Upper lobe of left lung (tissue), 6 donors: ENCODE measurements around the gene ZBTB8OS. TPM values are rescaled to one million over a fixed set of nuclear protein-coding genes. Genes with fewer than 3 reads are reported as not detected.
A peak's percentile ranks its signal among the peaks of the same experiment; 100 is the strongest.

Source experiments
- ATAC-seq, 2 donors: fragments of 200-7000 bp; cut with Tn5 transposase; one replicate each; pipeline ENCODE4 v1.9.1; 2022; ENCODE audit warnings: mild to moderate bottlenecking in 2 of 2, moderate library complexity in 2 of 2; ENCODE audit not compliant: low FRiP score in 2 of 2
- DNase-seq, 2 donors: peaks; one replicate each; pipeline ENCODE4 v3.0.0-alpha.2; 2019 to 2020
- H3K27ac ChIP-seq, 4 donors: fragments of 200-600 bp; sonication (generic); one replicate each; pipeline ENCODE4 v1.5.1; 2016 to 2019
- H3K27me3 ChIP-seq, 4 donors: fragments of 200-600 bp; sonication (generic); one replicate each; pipeline ENCODE4 v1.5.1; 2017 to 2019
- H3K36me3 ChIP-seq, 4 donors: fragments of 200-600 bp; sonication (generic); one replicate each; pipeline ENCODE4 v1.5.1; 2016 to 2019
- H3K4me1 ChIP-seq, 4 donors: fragments of 200-600 bp; sonication (generic); one replicate each; pipeline ENCODE4 v1.5.1; 2018 to 2019
- H3K4me3 ChIP-seq, 4 donors: fragments of 200-600 bp; sonication (generic); one replicate each; pipeline ENCODE4 v1.5.1; 2017 to 2019; ENCODE audit warnings: mild to moderate bottlenecking in 2 of 4, moderate library complexity in 1 of 4
- H3K9me3 ChIP-seq, 4 donors: fragments of 200-600 bp; sonication (generic); one replicate each; pipeline ENCODE4 v1.5.1; 2018 to 2019
- CTCF ChIP-seq, 6 experiments: fragments of 450-650 bp in 4 of 6; fragments of 200-600 bp in 2 of 6; sonication (generic) in 2 of 6; IDR thresholded peaks; one replicate each; pipeline ENCODE4 v1.5.1; 2016 to 2019; ENCODE audit warnings: antibody characterized with exemption in 6 of 6
- EP300 ChIP-seq, 4 donors: sonication (generic); formaldehyde crosslinking; IDR thresholded peaks; one replicate each; pipeline ENCODE4 v1.5.1; 2017; ENCODE audit warnings: antibody characterized with exemption in 4 of 4, control low read depth in 2 of 4
- POLR2A ChIP-seq, 4 donors: fragments of 450-650 bp; IDR thresholded peaks; one replicate each; pipeline ENCODE4 v1.5.1; 2016 to 2017; ENCODE audit warnings: antibody characterized with exemption in 4 of 4, mild to moderate bottlenecking in 2 of 4
- POLR2AphosphoS5 ChIP-seq, 2 donors: sonication (generic); formaldehyde crosslinking; IDR thresholded peaks; one replicate each; pipeline ENCODE4 v1.5.1; 2017; ENCODE audit warnings: antibody characterized with exemption in 2 of 2
- WGBS, 2 donors: methylation state at CpG; one replicate each; pipeline ENCODE4 v1.1.5; 2017 to 2018; 5-methylcytosine and 5-hydroxymethylcytosine counted together
- total RNA-seq, 6 donors: library from RNA; depleted of rRNA in 4 of 6; stranded (reverse); fragments of >200 nt in 4 of 6; gene quantifications; one replicate each; pipeline versions ENCODE4 v1.1.0 to v1.2.1, GENCODE V29; 2016 to 2021
- donor health status: DM: no; HTN: no; CAD: no; lungs with moderate emphysema.
- donor health status: DM: no; HTN: yes; CAD: no; lungs with severe emphysema.

The ZBTB8OS gene
- total RNA-seq, 6 donors from 2014 or later, result 24.4 to 43.9 (median 37.3) TPM

GRCh38 chr1:32666901-32667566 lies 16.7 kb upstream of the ZBTB8OS start:
- H3K27me3 ChIP-seq, result no peaks in the 10 kb centered on the region
- peaks cover 26 to 96% (median 72%) of the 10 kb centered on the region in 4 donors for H3K36me3 ChIP-seq
- DNase-seq (peak in 1 of 2 donors; percentile 86), ATAC-seq (peak in 1 of 2 donors; percentile 70)
- H3K4me3 ChIP-seq, result no peak overlapping the region
- H3K4me1 ChIP-seq, result peaks cover 0 to 11% (median 5%) of the 10 kb centered on the region in 4 donors
- H3K9me3 ChIP-seq, result no peaks in the 10 kb centered on the region
- 76 to 78% methylated on average over 12 of the region's 12 CpGs for WGBS, 2 donors
- TF ChIP-seq CTCF (IDR thresholded peaks at IDR 0.05) (no peak), POLR2AphosphoS5 (IDR thresholded peaks at IDR 0.05) (peak in 1 of 2 donors; percentile 16)
- H3K27ac ChIP-seq, result peak overlapping the region in 1 of 4 donors; percentile 30

- 54 to 62% methylated on average over 1 of the region's 1 CpG for WGBS, 2 donors
- DNase-seq, result no peak
Measured at GRCh38 chr1:32665915-32666314, 15.6 kb upstream of the ZBTB8OS start.

GRCh38 chr1:32659581-32659980 lies 9.2 kb upstream of the ZBTB8OS start:
- 95 to 100% methylated on average over 1 of the region's 1 CpG for WGBS, 2 donors
- DNase-seq, result no peak
- no peak overlapping the region for H3K4me3 ChIP-seq
- H3K36me3 ChIP-seq, result peaks cover 23 to 92% (median 57%) of the 10 kb centered on the region in 4 donors
- no peaks in the 10 kb centered on the region for H3K27me3 ChIP-seq
- TF ChIP-seq CTCF (IDR thresholded peaks at IDR 0.05) (no peak), EP300 (IDR thresholded peaks at IDR 0.05) (no peak), POLR2AphosphoS5 (IDR thresholded peaks at IDR 0.05) (no peak), POLR2A (IDR thresholded peaks at IDR 0.05) (no peak)
- no peak for ATAC-seq
- no peak overlapping the region for H3K27ac ChIP-seq
- no peaks in the 10 kb centered on the region for H3K9me3 ChIP-seq
- peaks cover 3 to 17% (median 14%) of the 10 kb centered on the region in 4 donors for H3K4me1 ChIP-seq

More at GRCh38 chr1:32665915-32666314, 15.6 kb upstream of the ZBTB8OS start:
- no peak overlapping the region for H3K4me3 ChIP-seq
- no peaks in the 10 kb centered on the region for H3K9me3 ChIP-seq
- TF ChIP-seq CTCF (IDR thresholded peaks at IDR 0.05) (no peak), POLR2A (IDR thresholded peaks at IDR 0.05) (no peak), POLR2AphosphoS5 (IDR thresholded peaks at IDR 0.05) (no peak), EP300 (IDR thresholded peaks at IDR 0.05) (no peak)
- no peaks in the 10 kb centered on the region for H3K27me3 ChIP-seq
- peaks cover 0 to 11% (median 5%) of the 10 kb centered on the region in 4 donors for H3K4me1 ChIP-seq
- no peak for ATAC-seq
- no peak overlapping the region for H3K27ac ChIP-seq
- peaks cover 21 to 95% (median 64%) of the 10 kb centered on the region in 4 donors for H3K36me3 ChIP-seq

- Histone ChIP-seq H3K4me1 (peaks cover 32 to 65% (median 53%) of the 10 kb centered on the region in 4 donors), H3K27me3 (no peaks in the 10 kb centered on the region), H3K4me3 (peak overlapping the region in 3 of 4 donors; percentile 64 to 72 (median 68)), H3K36me3 (peaks cover 10 to 48% (median 20%) of the 10 kb centered on the region in 4 donors), H3K9me3 (no peaks in the 10 kb centered on the region), H3K27ac (peak overlapping the region in 2 of 4 donors; percentile 98 to 99)
- WGBS, 2 donors, result 89 to 90% methylated on average over 16 of the region's 16 CpGs
- no peak for TF ChIP-seq EP300 (IDR thresholded peaks at IDR 0.05)
- no peak for TF ChIP-seq CTCF (IDR thresholded peaks at IDR 0.05)
- no peak for TF ChIP-seq POLR2A (IDR thresholded peaks at IDR 0.05)
- TF ChIP-seq POLR2AphosphoS5 (IDR thresholded peaks at IDR 0.05), result no peak
- ATAC-seq (no peak), DNase-seq (no peak)
Measured at GRCh38 chr1:32652244-32652962, 2.1 kb upstream of the ZBTB8OS start.
